Lower leg skin (tissue), 3 donors: ENCODE measurements around the gene DIP2B.

Experiments
- POLR2A ChIP-seq, 2 donors: fragments of 450-650 bp; IDR thresholded peaks; one replicate each; pipeline ENCODE4 v1.6.1; 2016 to 2017; ENCODE audit warnings: antibody characterized with exemption in 2 of 2, mild to moderate bottlenecking in 1 of 2, moderate library complexity in 1 of 2
- TF ChIP-seq, protein P1 (sequence below), 3 donors: fragments of 450-650 bp; IDR thresholded peaks; one replicate each; pipeline ENCODE4 v1.5.1; 2016; ENCODE audit warnings: antibody characterized with exemption in 3 of 3, mild to moderate bottlenecking in 3 of 3, moderate library complexity in 2 of 3

DNA sequence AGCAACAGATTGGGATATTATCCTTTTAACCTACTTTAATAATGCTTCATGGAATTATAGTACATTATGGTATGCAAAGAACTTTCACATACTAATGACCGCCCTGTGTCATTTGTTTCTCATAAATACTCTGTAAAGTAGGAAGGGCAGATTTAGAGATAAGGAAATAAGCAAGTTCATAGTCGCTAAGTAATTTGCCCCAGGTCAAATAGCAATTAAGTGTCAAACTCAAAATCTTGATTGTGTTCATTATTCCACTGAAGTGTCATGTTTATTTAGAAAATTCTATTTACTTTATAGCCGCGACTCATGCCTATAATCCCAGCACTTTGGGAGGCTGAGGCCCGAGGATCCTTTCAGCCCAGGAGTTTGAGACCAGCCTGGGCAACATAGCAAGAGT lies 160.4 kb downstream of the DIP2B start:
- TF ChIP-seq, protein P1, sequence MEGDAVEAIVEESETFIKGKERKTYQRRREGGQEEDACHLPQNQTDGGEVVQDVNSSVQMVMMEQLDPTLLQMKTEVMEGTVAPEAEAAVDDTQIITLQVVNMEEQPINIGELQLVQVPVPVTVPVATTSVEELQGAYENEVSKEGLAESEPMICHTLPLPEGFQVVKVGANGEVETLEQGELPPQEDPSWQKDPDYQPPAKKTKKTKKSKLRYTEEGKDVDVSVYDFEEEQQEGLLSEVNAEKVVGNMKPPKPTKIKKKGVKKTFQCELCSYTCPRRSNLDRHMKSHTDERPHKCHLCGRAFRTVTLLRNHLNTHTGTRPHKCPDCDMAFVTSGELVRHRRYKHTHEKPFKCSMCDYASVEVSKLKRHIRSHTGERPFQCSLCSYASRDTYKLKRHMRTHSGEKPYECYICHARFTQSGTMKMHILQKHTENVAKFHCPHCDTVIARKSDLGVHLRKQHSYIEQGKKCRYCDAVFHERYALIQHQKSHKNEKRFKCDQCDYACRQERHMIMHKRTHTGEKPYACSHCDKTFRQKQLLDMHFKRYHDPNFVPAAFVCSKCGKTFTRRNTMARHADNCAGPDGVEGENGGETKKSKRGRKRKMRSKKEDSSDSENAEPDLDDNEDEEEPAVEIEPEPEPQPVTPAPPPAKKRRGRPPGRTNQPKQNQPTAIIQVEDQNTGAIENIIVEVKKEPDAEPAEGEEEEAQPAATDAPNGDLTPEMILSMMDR (IDR thresholded peaks at IDR 0.05), result no peak
- TF ChIP-seq POLR2A (IDR thresholded peaks at IDR 0.05), result no peak
